ENCODE measurements around the gene MBIP.

MBIP gene

DNA sequence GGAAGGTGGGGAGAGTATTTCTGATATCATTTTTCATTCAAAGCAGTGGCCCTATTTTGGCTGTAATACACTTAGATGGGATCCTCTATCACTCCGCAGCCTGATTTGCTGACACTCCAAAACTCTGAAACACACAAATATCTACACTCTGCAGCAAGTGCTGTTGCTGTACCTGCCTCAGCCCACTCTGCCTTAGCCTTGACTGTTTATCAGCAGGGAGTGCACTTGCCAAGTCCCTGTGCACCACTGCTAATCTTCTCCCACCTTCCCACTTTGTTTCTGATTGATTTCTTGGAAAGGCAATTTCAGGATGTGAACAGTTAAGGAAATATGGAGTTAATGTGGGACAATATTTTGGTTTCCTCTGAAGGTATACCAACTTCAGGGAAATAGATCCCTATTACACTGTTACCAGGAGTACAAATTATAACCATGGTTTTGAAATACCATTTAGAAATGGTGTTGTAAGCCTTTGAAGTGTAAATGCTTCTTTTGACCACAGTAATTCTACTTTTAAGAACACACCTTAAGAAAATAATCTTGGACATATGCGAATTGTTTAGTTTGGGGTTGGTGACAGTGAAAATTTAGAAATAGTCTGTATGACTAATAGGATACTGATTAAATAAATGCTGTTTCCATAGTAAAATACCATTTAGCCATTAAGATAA is 59.3 kb downstream of the MBIP start:
- no peak for DNase-seq

DNA sequence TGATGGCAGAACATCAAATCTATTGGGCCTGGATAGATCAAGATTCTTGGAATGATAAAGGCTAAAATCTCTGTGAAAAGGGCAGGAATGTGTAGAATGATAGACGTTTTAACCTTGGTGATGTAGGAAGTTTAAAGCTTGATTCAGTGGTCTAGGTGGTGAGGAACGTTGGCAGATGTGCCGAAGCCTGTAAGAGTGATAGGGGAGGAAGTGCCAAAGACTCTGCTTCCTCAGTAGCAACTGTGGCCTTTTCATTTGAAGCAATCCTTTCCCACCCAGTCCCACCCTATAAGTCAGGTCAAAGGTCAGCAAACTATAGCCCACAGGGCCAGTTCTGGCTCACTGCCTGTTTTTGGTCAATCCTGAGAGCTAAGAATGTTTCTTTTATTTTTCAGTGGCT is 62.2 kb downstream of the MBIP start:
- no peak for DNase-seq

DNA sequence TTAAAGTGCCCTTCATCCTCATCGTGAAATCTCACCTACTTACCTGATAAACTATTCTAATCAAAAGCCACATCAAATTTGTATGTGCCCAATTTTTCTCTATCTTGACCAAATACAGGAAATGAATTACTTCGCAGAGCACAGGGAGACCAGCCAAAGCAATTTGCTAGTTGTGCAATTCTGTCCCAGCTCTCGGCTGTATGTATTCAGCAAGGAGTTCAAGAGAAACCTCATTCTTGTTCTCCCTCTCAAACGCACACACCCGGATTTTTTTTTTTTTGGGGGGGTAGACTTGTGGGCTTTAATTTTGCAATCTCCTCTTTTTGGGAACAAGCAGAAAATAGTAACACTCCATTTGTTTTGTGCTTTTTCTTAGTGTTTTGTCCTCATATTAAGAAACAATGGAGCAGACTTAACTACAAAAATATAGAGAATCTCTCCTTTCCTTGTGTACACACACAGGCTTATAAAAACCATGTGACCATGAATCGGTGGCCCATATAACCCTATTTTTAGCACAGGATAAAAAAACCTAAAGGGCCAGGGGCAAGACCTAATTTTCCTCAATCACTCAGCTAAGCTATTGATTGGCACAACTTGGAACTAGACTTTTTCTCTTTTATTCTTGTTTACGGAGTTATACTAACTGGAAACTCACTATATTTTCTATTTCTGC is 64.2 kb downstream of the MBIP start:
- no peak for DNase-seq

DNA sequence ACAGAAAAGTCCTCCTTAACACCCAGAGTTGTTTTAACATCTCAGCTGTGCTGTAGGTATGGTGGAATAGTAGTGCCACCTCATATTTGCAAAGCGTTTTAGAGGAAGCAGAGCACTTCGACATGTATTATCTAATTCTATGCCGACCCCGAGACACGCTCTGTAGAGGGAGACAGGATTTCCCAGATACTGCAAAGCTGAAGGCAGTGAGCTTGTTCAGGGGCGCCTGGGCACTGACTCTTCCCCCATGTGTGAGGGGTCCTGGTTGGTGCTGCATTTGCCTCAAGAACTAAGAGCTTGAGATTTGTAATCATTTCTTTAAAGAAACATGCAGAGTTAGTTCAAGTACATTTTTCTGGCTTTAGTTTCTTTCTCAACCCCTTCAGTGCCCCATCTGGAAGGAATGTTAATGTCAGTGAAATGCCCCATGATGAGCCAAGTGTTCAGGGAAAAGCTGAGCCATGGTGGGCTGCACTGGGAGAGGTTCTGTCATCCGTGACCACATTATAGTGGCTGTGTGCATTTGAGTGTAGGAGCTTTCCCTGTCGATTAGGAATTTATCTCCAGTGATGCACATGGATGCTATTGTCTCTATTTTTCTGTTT is 66.3 kb downstream of the MBIP start:
- DNase-seq = no peak
